Upper lobe of left lung (tissue), 4 donors: ENCODE results near the gene DHFR2.

ENCODE experiments used
- EP300 ChIP-seq, 4 donors: sonication (generic); formaldehyde crosslinking; IDR thresholded peaks; one replicate each; pipeline ENCODE4 v1.5.1; 2017; ENCODE audit warnings: antibody characterized with exemption in 4 of 4, control low read depth in 2 of 4
- POLR2A ChIP-seq, 4 donors: fragments of 450-650 bp; IDR thresholded peaks; one replicate each; pipeline ENCODE4 v1.5.1; 2016 to 2017; ENCODE audit warnings: antibody characterized with exemption in 4 of 4, mild to moderate bottlenecking in 2 of 4
- TF ChIP-seq, protein P1 (sequence below), 6 experiments: fragments of 450-650 bp in 4 of 6; fragments of 200-600 bp in 2 of 6; sonication (generic) in 2 of 6; IDR thresholded peaks; one replicate each; pipeline ENCODE4 v1.5.1; 2016 to 2019; ENCODE audit warnings: antibody characterized with exemption in 6 of 6

- TF ChIP-seq, protein P1, sequence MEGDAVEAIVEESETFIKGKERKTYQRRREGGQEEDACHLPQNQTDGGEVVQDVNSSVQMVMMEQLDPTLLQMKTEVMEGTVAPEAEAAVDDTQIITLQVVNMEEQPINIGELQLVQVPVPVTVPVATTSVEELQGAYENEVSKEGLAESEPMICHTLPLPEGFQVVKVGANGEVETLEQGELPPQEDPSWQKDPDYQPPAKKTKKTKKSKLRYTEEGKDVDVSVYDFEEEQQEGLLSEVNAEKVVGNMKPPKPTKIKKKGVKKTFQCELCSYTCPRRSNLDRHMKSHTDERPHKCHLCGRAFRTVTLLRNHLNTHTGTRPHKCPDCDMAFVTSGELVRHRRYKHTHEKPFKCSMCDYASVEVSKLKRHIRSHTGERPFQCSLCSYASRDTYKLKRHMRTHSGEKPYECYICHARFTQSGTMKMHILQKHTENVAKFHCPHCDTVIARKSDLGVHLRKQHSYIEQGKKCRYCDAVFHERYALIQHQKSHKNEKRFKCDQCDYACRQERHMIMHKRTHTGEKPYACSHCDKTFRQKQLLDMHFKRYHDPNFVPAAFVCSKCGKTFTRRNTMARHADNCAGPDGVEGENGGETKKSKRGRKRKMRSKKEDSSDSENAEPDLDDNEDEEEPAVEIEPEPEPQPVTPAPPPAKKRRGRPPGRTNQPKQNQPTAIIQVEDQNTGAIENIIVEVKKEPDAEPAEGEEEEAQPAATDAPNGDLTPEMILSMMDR (IDR thresholded peaks at IDR 0.05): no peak
- TF ChIP-seq POLR2A (IDR thresholded peaks at IDR 0.05) (no peak), EP300 (IDR thresholded peaks at IDR 0.05) (no peak)
Measured at GRCh38 chr3:94092086-94092485, 29.4 kb upstream of the DHFR2 start.
